HG03175 (cell line): ENCODE data around the gene ITGA6.
"Not testable (repeated sequence)": the region's sequence is repeated elsewhere in the genome, so short reads cannot be mapped to it uniquely, and the experiment has no call there.

ENCODE experiments used
- ATAC-seq: cut with Tn5 transposase; IDR thresholded peaks from one replicate; pipeline ENCODE4 v1.9.1; 2021; ENCODE audit warnings: mild to moderate bottlenecking, moderate library complexity; ENCODE audit not compliant: unreplicated experiment

ITGA6 gene

DNA sequence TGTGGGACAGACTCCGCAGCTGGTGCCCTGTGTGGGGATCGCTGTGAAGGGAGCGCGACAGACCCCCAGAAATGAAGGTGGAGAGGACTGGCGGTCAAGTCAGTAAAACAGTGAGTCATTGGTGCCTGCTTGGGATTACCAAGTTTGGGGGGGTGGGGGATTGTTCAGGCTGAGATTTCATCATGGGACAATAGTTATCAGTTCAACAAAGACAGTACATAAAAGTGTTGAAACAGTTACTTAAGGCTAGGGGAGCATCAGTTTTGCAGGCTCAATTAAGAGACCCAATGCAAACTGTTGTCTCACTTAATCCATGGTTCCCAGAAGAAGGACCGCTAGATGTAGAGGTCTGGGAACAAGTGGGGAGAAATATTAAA is 86.1 kb downstream of the ITGA6 start:
- no peak for ATAC-seq

DNA sequence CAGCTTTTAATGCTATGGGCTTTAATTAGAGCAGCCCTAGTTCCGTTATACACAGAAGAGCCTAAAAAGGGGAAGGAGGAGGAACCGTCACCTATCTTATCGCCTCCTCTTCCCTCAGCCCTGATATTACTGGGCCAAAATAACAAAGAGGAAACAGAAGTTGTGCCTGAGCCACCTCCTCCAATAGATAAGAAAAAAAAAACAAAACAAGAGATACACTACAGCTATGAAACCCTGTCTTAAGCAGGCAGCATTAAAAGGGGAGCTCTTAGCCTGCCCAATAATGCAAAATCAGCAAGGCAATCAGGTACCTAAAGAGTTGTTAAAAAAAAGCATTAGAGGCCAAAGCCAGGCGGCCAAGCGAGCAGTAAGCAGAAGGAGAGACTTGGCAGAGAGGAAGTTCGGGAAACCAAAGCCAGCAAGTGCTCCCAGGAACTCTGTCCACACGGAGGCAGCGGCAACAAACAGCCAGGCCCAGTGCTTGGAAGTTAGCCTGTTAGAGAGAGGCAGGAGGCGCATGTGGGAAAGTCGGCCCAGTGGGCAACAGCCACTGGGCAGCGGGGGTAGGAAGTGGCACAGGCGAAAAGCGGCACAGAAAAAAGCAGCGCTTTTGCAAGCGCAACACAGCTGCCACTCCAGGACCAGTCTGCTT is 86.7 kb downstream of the ITGA6 start:
- ATAC-seq: no peak

DNA sequence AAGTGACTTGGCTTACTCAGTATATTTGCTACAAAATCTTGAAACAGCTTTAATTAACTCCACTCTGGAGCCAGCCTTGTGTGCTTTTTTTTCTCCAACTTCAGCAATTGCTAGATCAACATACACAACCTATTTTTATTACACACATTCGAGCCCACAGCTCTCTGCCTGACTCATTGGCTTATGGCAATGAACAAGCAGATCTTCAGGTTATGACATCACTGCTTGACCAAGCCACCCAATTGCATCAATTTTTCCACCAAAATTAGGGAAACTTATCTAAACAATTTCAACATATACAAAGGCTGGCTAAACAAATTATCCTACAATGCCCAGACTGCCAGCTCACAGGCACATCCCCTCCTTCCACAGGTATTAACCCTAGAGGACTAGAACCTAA is 88.9 kb downstream of the ITGA6 start:
- ATAC-seq: no peak

DNA sequence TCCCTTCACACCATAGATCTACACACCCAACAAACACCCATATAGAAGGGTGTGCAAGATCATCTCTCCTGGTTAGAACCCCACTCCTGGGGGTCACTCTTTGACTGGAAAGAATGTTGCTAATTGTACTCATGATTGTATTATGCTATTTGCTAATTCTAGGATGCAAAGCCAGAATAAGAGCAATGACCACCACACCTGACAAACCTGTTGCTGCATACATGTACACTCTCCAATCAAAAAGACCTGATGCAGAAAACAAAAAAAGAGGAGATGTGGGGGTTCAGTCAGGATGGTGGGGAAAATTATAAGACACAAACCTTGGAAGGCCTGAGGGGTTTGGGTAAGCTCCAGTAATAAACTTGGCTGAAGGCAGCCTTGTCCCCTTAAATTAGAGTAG is 91.6 kb downstream of the ITGA6 start:
- ATAC-seq: no peak

DNA sequence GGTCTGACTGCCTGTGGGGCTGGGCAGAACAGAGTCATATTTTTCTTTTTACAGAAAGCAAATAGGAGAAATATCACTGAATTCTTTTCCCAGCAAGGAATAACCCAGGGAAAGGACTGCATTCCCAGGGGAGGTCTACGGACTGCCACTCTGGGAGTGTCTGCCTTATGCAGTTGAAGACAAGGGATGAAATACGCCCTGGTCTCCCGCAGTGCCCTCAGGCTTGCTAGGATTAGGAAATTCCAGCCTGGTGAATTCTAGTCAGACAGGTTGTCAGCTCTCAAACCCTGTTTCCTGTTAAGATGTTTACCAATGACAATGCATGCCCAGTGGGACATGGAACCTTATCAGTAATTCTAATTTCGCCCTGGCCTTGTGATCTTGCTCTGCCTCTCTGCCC is 98.2 kb downstream of the ITGA6 start:
- ATAC-seq: no peak

DNA sequence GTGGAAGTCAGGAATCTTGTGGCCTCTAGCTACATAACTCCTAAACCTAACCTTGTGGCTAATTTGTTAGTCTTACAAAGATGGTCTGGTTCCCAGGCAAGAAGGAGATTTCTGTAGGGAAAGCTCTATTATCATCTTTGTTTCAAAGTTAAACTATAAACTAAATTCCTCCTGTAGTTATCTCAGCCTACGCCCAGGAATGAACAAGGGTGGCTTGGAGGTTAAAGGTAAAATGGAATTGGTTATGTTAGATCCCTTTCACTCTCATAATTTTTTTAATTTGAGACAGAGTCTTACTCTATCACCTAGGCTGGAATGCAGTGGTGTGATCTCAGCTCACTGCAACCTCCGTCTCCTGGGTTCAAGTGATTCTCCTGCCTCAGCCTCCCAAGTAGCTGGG is 103.9 kb downstream of the ITGA6 start:
- no peak for ATAC-seq

DNA sequence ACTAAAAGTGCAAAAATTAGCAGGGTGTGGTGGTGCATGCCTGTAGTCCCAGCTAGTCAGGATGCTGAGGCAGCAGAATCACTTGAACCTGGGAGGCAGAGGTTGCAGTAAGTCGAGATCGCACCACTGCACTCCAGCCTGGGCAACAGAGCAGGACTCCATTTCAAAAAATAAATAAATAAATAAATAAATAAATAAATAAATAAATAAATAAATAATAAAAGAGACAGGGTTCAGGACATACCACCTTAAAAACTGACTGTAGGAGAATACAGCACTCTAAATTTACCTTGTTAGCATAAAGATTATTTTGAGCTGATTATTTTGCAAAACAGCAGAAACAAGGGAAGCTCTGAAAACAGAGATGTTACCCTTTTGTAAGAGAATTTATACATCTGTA is 105.1 kb downstream of the ITGA6 start:
- ATAC-seq: not testable (repeated sequence)

DNA sequence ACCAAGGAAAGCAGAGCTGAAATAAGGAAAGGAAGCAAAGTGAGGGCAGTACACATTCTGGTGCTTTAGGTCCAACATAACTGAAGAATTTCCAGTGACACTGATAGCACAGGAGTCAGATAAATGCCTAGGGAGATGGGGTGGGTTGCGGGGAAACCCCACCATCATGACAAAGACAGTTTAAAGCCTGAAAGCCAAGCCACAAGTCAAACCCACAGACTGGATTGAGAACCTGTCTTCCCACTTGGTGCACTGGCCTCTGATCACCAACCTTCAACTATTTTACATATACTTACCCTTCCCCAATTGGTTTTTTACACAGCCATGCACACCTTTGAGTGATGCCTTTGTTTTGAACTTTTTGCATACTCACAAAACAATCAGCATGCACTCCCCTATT is 106.3 kb downstream of the ITGA6 start:
- ATAC-seq: no peak

DNA sequence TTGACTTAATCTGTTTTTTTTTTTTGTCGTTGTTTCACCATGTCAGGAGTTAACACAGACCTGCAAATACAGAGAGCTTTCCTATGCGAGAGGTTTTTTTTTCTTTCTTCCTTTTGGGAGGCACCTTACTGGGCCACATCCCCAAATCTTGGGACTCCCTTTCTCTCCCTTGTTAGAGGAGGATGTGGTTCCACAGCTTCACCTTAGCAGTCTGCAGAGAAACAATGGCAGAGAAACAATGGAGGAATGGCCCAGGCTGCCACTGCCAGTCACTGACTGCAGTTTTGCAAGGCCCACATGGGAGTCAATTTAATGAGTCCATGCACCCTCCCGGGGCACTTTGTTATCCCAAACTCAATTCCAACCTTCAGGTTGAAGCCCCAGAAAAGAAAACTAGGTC is 107.7 kb downstream of the ITGA6 start:
- ATAC-seq: no peak

DNA sequence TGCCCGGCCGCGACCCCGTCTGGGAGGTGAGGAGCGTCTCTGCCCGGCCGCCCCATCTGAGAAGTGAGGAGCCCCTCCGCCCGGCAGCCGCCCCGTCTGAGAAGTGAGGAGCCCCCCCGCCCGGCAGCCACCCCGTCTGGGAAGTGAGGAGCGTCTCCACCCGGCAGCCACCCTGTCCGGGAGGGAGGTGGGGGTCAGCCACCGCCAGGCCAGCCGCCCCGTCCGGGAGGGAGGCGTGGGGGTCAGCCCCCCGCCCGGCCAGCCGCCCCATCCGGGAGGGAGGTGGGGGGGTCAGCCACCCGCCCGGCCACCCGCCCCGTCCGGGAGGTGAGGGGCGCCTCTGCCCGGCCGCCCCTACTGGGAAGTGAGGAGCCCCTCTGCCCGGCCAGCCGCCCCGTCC is 110.5 kb downstream of the ITGA6 start:
- not testable (repeated sequence) for ATAC-seq

DNA sequence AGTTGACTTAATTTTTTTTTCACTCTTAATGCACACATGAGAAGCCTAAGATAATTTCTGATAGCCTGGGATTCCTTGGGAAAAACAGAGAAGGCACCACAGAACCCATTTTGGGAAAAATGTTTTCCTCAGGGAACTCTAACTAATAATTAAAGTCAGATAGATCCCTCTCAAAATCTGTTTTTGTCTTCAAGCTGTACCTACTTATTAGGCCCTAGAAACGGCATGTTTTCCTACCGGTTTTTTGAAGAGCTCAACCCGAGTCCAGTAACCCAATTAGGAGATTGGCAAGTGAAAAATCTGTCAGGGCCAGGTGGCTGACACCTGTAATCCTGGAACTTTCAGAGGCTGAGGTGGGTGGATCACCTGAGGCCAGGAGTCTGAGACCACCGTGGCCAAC is 112.4 kb downstream of the ITGA6 start:
- ATAC-seq: no peak

DNA sequence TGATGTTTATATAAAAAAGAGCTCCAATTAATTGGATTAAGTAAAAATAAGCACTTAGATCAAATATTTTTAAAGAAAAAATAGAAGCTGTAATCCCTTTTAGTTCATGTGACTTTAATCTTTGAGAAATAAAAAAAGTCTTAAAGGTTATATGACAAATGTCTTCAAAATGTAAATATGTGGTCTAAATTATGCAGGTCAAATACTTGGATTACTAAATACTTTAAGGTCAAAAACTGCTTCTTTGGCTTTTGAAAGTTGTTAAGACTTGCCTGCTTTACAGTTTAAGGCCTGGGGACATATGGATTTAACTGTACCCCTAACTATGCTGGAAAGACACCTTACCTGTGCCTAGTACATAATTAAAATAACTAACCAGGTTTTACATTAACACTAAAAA is 113.0 kb downstream of the ITGA6 start:
- ATAC-seq: no peak

DNA sequence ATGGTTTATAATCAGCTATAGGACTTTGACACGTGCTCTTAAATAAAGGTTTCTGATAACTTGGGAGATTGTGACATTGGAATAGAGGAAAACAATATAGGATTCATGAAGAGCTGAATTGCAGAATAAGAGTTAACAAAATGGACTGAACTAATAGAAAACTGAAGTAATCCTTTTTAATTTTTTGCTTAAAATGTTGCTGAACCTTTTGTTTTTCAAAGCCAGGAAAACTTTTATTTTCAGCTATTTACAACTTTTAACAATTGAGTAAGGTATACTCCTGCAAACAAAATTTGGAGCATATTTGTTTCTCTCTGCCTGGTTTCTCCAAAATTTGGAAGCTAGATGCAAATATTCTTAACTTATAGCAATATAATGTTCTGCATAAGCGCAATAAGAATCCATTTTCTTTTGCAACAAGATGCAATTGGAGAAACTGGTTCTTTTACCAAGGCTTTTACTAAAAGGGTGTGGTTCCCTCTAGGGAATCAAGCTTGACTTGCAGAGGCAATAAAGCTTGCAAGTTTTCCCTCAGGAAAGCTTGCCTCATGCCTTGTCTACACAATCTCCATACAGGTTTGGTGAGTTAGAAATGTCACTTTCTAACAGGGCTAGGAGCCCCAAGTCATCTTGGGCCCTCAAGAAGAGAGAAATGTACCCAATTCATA is 118.2 kb downstream of the ITGA6 start:
- ATAC-seq: no peak

DNA sequence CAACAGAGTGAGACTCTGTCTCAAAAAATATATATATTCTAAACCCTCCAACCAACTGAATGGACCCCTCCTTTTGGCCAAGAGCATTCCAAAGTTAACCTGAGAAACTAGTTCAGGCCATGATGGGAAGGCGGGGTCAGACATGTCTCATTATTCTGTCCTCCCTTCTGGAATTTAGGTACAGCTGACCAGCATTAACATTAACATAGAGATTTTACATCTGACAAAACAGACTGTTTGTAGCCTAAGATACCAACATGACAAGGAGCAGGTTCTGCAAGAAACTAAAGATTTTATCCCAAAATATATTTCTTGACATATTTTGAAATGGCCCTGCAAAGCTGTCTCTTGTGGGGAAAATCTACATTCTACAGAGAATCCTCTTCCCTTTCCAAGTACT is 121.7 kb downstream of the ITGA6 start:
- ATAC-seq: no peak

DNA sequence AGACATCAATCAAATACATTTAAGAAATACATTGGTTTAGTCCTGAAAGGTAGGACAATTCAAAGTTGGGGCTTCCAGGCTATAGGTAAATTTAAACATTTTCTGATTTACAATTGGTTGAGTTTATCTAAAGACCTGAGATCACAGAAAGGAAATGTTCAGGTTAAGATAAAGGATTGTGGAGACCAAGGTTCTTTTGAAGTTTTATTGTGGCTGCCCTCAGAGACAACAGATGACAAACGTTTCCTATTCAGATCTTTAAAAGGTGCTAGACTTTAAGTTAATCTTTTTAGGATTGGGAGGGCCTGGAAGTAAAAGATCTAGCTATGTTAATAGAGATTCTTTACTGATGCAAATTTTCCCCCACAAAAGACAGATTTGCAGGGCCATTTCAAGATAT is 122.4 kb downstream of the ITGA6 start:
- not testable (repeated sequence) for ATAC-seq

DNA sequence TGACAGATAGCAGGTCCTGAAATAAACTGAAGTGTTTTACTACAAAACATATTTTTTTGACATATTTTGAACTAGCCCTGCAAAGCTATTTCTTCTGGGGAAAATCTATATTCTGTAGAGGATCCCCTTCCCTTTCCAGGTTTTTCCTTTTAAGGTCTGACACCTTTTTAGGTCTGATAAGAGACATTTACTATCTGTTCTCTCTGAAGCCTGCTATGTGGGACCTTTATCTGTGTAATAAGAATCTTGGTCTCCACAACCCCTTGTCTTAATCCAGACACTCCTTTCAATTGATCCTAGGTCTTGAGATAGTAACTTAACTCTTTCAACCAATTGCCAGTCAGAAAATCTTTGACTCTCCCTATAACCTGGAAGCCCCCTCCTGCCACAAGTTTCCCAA is 123.0 kb downstream of the ITGA6 start:
- ATAC-seq: no peak

DNA sequence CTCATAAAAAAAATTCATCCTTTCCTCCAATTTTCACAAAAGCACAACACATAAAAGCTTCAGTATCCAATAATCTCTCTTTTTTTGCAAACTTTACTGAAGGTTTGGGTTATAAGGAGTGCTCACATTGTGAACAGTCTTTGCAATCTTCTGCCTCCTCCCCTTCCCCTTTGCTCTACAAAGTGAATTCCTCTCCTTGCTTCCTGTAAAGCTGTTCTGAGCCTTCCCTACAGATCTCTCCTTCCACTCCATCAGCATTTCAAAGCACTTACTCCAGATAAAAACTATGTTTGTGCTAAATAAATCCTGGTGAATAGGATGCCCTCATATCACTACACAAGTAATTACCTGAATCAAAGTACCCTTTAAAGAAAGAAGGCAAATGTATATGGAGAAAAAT is 123.9 kb downstream of the ITGA6 start:
- ATAC-seq: no peak

DNA sequence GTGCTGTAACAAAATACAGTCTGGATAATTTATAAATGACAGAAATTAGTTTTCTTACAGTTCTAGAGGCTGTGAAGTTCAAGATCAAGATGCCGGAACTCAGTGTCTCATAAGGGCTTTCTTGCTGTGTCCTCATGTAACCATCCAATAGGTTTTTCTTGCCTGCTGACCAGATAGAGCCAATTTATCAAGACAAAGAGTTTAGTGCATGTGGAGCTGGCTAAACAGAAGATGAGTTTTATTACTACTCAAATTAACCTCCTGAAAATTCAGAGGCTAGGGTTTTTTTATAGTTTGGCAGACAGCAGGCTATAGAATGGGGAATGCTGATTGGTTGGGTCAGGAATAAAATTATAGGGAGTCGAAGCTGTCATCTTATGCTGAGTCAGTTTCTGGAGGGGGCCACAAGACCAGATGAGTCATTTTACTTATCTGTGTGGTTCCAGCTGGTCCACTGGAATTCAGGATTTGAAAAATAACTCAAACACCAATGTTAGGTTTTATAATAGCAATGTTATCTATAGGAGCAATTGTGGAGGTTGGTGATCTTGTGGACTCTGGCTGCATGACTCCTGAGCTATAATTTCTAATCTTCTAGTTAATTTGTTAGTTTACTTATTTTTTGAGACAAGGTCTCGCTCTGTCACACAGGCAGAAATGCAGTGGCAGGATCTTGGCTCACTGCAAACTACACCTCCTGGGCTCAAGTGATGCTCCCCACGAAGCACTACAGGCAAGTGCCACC is 125.3 kb downstream of the ITGA6 start:
- ATAC-seq: no peak

DNA sequence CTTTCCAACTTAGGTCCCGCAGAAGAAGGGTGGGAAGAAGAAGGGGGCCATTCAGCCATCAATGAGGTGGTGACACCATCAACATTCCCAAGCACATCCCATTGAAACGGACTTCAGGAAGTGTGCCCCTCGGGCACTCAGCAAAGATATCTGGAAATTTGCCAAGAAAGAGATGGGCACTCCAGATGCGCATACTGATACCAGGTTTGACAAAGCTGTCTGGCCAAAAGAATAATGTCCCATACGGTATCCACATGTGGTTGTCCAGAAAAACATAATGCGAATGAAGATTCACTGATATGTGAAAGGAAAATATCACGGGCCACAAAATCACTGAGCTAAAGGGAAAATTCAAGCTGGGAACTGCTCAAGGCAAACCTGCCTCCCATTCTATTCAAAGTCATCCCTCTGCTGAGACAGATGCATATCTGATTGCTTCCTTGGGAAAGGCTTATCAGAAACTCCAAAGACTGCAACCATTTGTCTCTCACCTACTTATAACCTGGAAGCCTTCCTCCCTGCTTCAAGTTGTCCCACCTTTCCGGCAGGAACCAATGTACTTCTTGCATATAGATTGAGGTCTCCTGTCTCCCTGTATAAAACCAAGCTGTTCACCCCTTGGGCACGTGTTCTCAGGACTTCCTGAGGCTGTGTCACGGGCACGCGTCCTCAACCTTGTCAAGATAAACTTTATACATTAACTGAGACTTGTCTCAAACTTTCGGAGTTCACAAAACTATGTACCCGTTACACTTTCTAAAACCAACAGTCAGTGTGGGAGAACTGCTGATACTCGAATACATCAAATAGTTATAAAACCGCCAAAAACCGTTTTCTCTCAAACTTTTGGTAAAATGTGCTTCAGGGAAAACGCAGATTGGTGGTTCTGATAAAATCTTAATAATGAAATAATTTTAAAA is 127.2 kb downstream of the ITGA6 start:
- no peak for ATAC-seq

DNA sequence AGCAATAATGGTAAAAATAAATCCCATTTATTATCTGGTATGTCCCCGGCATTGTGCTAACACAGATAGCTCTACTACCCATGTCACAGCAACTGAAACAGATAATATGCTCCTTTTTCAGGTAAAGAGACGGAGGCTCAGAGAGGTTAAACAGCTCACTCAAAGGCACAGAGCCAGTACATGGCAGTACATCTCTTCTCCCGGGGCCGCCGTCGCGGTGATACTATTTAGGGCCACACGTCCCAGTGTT is 127.8 kb downstream of the ITGA6 start:
- ATAC-seq: peak; percentile 17
